ENCODE measurements around the gene CFAP45. TPM values are rescaled to one million over a fixed set of nuclear protein-coding genes. Genes with fewer than 3 reads are reported as not detected.

CFAP45 gene
- polyA plus RNA-seq, 3 donors: 0.12 to 1.0 TPM; not detected in 1

DNA sequence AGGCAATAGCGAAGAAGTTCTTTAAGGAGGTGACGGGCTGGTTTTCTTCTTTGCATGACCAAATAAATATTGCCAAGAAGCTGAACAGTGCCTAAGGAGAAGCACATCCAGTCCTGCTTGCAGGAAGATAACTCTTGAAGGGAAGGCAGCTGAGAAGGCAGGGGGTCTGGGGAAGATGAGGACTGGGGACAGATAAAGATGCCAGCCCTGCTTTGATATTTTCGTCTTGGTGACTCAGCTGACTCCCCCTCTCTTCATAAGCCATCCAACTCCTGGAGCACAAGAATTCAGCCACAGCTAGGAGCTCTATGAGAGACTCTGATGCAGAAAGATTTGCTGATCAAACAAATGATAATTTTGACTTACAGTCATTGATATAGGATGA lies 3.4 kb downstream of the CFAP45 start:
- Histone ChIP-seq H3K36me3 (replicated peaks in 1 of 2; ENCODE audit: control insufficient read depth in 1 of 2, insufficient read depth in 2 of 2, low read length in 2 of 2) (no peaks in the 10 kb centered on the region), H2AFZ (ENCODE audit: insufficient read depth, low read depth, low read length, poor library complexity, severe bottlenecking) (no peak overlapping the region), H3K79me2 (ENCODE audit: insufficient read depth, low read length) (no peaks in the 10 kb centered on the region), H3K4me3 (replicated peaks in 1 of 3; ENCODE audit: low read depth in 2 of 3, low read length in 3 of 3) (peak overlapping the region in 1 of 3 experiments; percentile 9), H4K20me1 (ENCODE audit: insufficient read depth, low read length) (no peaks in the 10 kb centered on the region), H3K9me3 (replicated peaks in 1 of 2; ENCODE audit: control insufficient read depth in 1 of 2, insufficient read depth in 1 of 2, low read length in 2 of 2) (no peaks in the 10 kb centered on the region), H3K27me3 (ENCODE audit: control insufficient read depth in 2 of 2, insufficient read depth in 2 of 2, low read length in 2 of 2) (no peaks in the 10 kb centered on the region), H3K4me2 (replicated peaks; ENCODE audit: extremely low read depth, low read length, poor library complexity, severe bottlenecking) (peak overlapping the region; percentile 30), H3K27ac (ENCODE audit: low read depth in 1 of 2, low read length in 2 of 2) (peak overlapping the region in 1 of 2 donors; percentile 61), H3K4me1 (ENCODE audit: control insufficient read depth in 1 of 2, insufficient read depth in 2 of 2, low read length in 2 of 2) (peaks cover 39 to 50% of the 10 kb centered on the region in 2 donors), H3K9ac (ENCODE audit: insufficient read depth, low read length, poor library complexity, severe bottlenecking) (peak overlapping the region; percentile 10)
- Mint-ChIP-seq H3K27me3 (ENCODE audit: low read depth in 3 of 3) (peaks cover 3 to 6% (median 3%) of the 10 kb centered on the region in 3 donors), H3K9me3 (peaks cover 0 to 2% (median 0%) of the 10 kb centered on the region in 7 donors), H3K36me3 (peaks cover 2 to 3% of the 10 kb centered on the region in 2 donors), H3K4me1 (peaks cover 46% of the 10 kb centered on the region), H3K4me3 (peak overlapping the region in 1 of 2 donors; percentile 64), H3K27ac (peak overlapping the region; percentile 81 to 90 (median 87))
- no peak for DNase-seq
- TF ChIP-seq, protein P1, sequence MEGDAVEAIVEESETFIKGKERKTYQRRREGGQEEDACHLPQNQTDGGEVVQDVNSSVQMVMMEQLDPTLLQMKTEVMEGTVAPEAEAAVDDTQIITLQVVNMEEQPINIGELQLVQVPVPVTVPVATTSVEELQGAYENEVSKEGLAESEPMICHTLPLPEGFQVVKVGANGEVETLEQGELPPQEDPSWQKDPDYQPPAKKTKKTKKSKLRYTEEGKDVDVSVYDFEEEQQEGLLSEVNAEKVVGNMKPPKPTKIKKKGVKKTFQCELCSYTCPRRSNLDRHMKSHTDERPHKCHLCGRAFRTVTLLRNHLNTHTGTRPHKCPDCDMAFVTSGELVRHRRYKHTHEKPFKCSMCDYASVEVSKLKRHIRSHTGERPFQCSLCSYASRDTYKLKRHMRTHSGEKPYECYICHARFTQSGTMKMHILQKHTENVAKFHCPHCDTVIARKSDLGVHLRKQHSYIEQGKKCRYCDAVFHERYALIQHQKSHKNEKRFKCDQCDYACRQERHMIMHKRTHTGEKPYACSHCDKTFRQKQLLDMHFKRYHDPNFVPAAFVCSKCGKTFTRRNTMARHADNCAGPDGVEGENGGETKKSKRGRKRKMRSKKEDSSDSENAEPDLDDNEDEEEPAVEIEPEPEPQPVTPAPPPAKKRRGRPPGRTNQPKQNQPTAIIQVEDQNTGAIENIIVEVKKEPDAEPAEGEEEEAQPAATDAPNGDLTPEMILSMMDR (IDR thresholded peaks at IDR 0.05): no peak
- WGBS (ENCODE audit: insufficient coverage): 100% methylated on average over 2 of the region's 3 CpGs
- intact Hi-C loops (cut with micrococcal nuclease): no loop called here

DNA sequence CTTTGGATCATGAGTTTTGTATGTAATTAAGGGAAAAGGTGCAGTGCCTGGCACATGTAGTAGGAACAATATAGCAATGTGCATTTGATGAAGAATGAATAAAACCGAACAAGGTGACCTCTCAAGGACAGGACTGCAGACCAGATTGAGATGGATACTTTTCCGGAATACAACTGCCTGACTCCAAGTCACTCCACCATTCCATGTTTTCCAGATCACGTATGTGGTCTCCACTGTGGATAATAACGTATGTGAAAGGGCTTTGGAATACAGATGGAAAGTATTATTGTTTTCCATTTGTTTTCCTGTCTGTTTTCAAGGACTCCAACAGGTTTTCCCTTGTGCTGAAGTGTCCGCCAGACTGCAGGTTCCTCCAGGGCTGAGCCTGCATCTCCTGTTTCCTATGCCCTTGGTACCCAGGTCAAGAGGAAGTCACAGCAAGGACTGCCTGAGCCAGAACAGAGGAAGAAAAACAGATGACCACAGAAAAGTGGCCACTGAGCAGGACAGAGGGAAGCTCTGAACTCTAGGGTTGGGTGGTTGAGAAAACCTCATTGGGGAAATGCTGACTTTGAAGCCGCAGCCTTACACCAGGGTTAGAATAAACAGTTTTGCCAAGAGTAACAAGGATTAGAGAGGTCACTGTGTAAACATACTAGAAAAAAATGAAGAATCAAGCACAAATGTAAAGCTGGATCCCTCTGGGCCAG lies 4.0 kb downstream of the CFAP45 start:
- no peak overlapping the region for H2AFZ ChIP-seq (ENCODE audit: insufficient read depth, low read depth, low read length, poor library complexity, severe bottlenecking)
- no peaks in the 10 kb centered on the region for H3K36me3 ChIP-seq (replicated peaks in 1 of 2; ENCODE audit: control insufficient read depth in 1 of 2, insufficient read depth in 2 of 2, low read length in 2 of 2)
- Mint-ChIP-seq H3K36me3 (peaks cover 2 to 3% of the 10 kb centered on the region in 2 donors), H3K4me1 (peaks cover 47% of the 10 kb centered on the region), H3K27me3 (ENCODE audit: low read depth in 3 of 3) (peaks cover 3 to 6% (median 3%) of the 10 kb centered on the region in 3 donors), H3K27ac (peak overlapping the region; percentile 81 to 90 (median 87)), H3K4me3 (peak overlapping the region in 1 of 2 donors; percentile 64), H3K9me3 (peaks cover 0 to 2% (median 0%) of the 10 kb centered on the region in 7 donors)
- H3K27me3 ChIP-seq (ENCODE audit: control insufficient read depth in 2 of 2, insufficient read depth in 2 of 2, low read length in 2 of 2): no peaks in the 10 kb centered on the region
- no peaks in the 10 kb centered on the region for H4K20me1 ChIP-seq (ENCODE audit: insufficient read depth, low read length)
- intact Hi-C loops (cut with micrococcal nuclease): no loop called here
- peaks cover 45 to 55% of the 10 kb centered on the region in 2 donors for H3K4me1 ChIP-seq (ENCODE audit: control insufficient read depth in 1 of 2, insufficient read depth in 2 of 2, low read length in 2 of 2)
- TF ChIP-seq, protein P1 (IDR thresholded peaks at IDR 0.05): no peak
- no peaks in the 10 kb centered on the region for H3K79me2 ChIP-seq (ENCODE audit: insufficient read depth, low read length)
- no peaks in the 10 kb centered on the region for H3K9me3 ChIP-seq (replicated peaks in 1 of 2; ENCODE audit: control insufficient read depth in 1 of 2, insufficient read depth in 1 of 2, low read length in 2 of 2)
- H3K4me2 ChIP-seq (replicated peaks; ENCODE audit: extremely low read depth, low read length, poor library complexity, severe bottlenecking): peak overlapping the region; percentile 30
- peak overlapping the region; percentile 23 to 61 for H3K27ac ChIP-seq (ENCODE audit: low read depth in 1 of 2, low read length in 2 of 2)
- WGBS (ENCODE audit: insufficient coverage): 20% methylated on average over 1 of the region's 6 CpGs
- DNase-seq: peak; percentile 49 to 64 (median 57)
- peak overlapping the region; percentile 10 for H3K9ac ChIP-seq (ENCODE audit: insufficient read depth, low read length, poor library complexity, severe bottlenecking)
- peak overlapping the region in 1 of 3 experiments; percentile 9 for H3K4me3 ChIP-seq (replicated peaks in 1 of 3; ENCODE audit: low read depth in 2 of 3, low read length in 3 of 3)

Data from CD14-positive monocyte (primary cell).